GM23338 (cell line): ENCODE measurements around the gene PDE7B. TPM values are rescaled to one million over a fixed set of nuclear protein-coding genes. Genes with fewer than 3 reads are reported as not detected.
A peak's percentile ranks its signal among the peaks of the same experiment; 100 is the strongest.

Experiments used
- ATAC-seq: fragments of 200-7000 bp; cut with Tn5 transposase; 3 replicates; pipeline ENCODE4 v1.9.1; 2020
- DNase-seq: peaks from one replicate; pipeline ENCODE4 v3.0.0-alpha.2; 2015; ENCODE audit warnings: low spot score
- H2AFZ ChIP-seq: fragments of 200-600 bp; sonication (generic); 2 replicates; pipeline ENCODE4 v1.8.0; 2016; ENCODE audit warnings: antibody characterized with exemption, mild to moderate bottlenecking, moderate library complexity
- H3F3A ChIP-seq: fragments of 200-600 bp; sonication (generic); replicated peaks from 2 replicates; pipeline ENCODE4 v1.8.0; 2017; ENCODE audit warnings: antibody characterized with exemption, mixed run types, low read depth
- H3K27ac ChIP-seq: fragments of 200-600 bp; sonication (generic); 2 replicates; pipeline ENCODE4 v1.6.1; 2016; ENCODE audit warnings: low read depth
- H3K27me3 ChIP-seq: fragments of 200-600 bp; sonication (generic); 2 replicates; pipeline ENCODE4 v1.8.0; 2016; ENCODE audit warnings: mild to moderate bottlenecking, mixed run types, moderate library complexity; ENCODE audit not compliant: insufficient read depth
- H3K36me3 ChIP-seq: fragments of 200-600 bp; sonication (generic); 2 replicates; pipeline ENCODE4 v1.8.0; 2016; ENCODE audit warnings: mild to moderate bottlenecking; ENCODE audit not compliant: insufficient read depth
- H3K4me1 ChIP-seq: fragments of 200-600 bp; sonication (generic); 2 replicates; pipeline ENCODE4 v1.8.0; 2016; ENCODE audit warnings: mild to moderate bottlenecking, moderate library complexity; ENCODE audit not compliant: insufficient read depth
- H3K4me2 ChIP-seq: fragments of 200-600 bp; sonication (generic); 2 replicates; pipeline ENCODE4 v1.7.1; 2017; ENCODE audit warnings: mixed run types
- H3K4me3 ChIP-seq: fragments of 200-600 bp; sonication (generic); 2 replicates; pipeline ENCODE4 v1.6.1; 2016; ENCODE audit warnings: mixed run types
- H3K79me2 ChIP-seq: fragments of 200-600 bp; sonication (generic); replicated peaks from 2 replicates; pipeline ENCODE4 v1.8.0; 2017; ENCODE audit warnings: mild to moderate bottlenecking; ENCODE audit not compliant: insufficient read depth
- H3K9me2 ChIP-seq: fragments of 200-600 bp; sonication (generic); 2 replicates; pipeline ENCODE4 v1.8.0; 2017; ENCODE audit not compliant: insufficient read depth
- H4K20me1 ChIP-seq: fragments of 200-600 bp; sonication (generic); replicated peaks from 2 replicates; pipeline ENCODE4 v1.8.0; 2017; ENCODE audit warnings: mild to moderate bottlenecking; ENCODE audit not compliant: insufficient read depth
- H3K27ac Mint-ChIP-seq: 2 replicates; pipeline ENCODE4 v1.8.0; 2020; ENCODE audit warnings: inconsistent platforms, mild to moderate bottlenecking, moderate library complexity, mixed read lengths
- H3K27me3 Mint-ChIP-seq: 3 replicates; pipeline ENCODE4 v1.8.0; 2022; ENCODE audit warnings: low read depth, mild to moderate bottlenecking, moderate library complexity, mixed read lengths, inconsistent platforms; ENCODE audit not compliant: insufficient read depth, poor library complexity
- H3K36me3 Mint-ChIP-seq: 3 replicates; pipeline ENCODE4 v1.8.0; 2021; ENCODE audit warnings: low read depth, mild to moderate bottlenecking, inconsistent platforms, moderate library complexity, mixed read lengths
- H3K4me1 Mint-ChIP-seq: 3 replicates; pipeline ENCODE4 v1.8.0; 2020; ENCODE audit warnings: mild to moderate bottlenecking, inconsistent platforms, mixed read lengths
- H3K4me3 Mint-ChIP-seq: 3 replicates; pipeline ENCODE4 v1.8.0; 2021; ENCODE audit warnings: moderate library complexity, mild to moderate bottlenecking, inconsistent platforms, mixed read lengths
- H3K9me3 Mint-ChIP-seq: 3 replicates; pipeline ENCODE4 v1.8.0; 2020; ENCODE audit warnings: moderate library complexity, mild to moderate bottlenecking, inconsistent platforms, mixed read lengths
- EZH2phosphoT487 ChIP-seq: fragments of 200-600 bp; sonication (generic); IDR thresholded peaks from one replicate; pipeline ENCODE4 v1.8.1; 2018; ENCODE audit warnings: antibody characterized with exemption; ENCODE audit not compliant: unreplicated experiment
- JUNB ChIP-seq: IDR thresholded peaks from one replicate; pipeline ENCODE4 v1.6.1; 2016; ENCODE audit warnings: antibody characterized with exemption; ENCODE audit not compliant: unreplicated experiment
- STAT1 ChIP-seq: IDR thresholded peaks from one replicate; pipeline ENCODE4 v1.6.1; 2016; ENCODE audit warnings: antibody characterized with exemption; ENCODE audit not compliant: unreplicated experiment
- ZNF114 ChIP-seq: fragments of 250-450 bp; sonication (Bioruptor Pico); IDR thresholded peaks from 2 replicates; pipeline ENCODE4 v1.5.0; 2020; ENCODE audit warnings: mild to moderate bottlenecking, moderate library complexity
- polyA plus RNA-seq: library from polyadenylated mRNA; unstranded; fragments of >200 nt; fragmentation: Nextera tagmentation; extraction: Ambion mirVana; gene quantifications from 2 replicates; pipeline ENCODE4 v1.2.1, GENCODE V29; 2016
- total RNA-seq: library from RNA; depleted of rRNA; stranded (reverse); fragments of >200 nt; shearing (Covaris generic); gene quantifications from 2 replicates; pipeline ENCODE4 v1.2.3, GENCODE V29; 2014
- TF ChIP-seq, protein P1 (sequence below): fragments of 250-450 bp; sonication (Bioruptor Pico); IDR thresholded peaks from 2 replicates; pipeline ENCODE4 v1.5.0; 2020; ENCODE audit warnings: mild to moderate bottlenecking, moderate library complexity
- TF ChIP-seq, protein P2 (sequence below), 2 experiments: fragments of 200-600 bp in 1 of 2; sonication (generic) in 1 of 2; conservative IDR thresholded peaks; 2 replicates each; pipeline versions ENCODE4 v1.5.1 to v1.6.1; 2016 to 2017; ENCODE audit warnings: antibody characterized with exemption in 2 of 2, low read depth in 2 of 2, mild to moderate bottlenecking in 2 of 2, moderate library complexity in 1 of 2
- TF ChIP-seq, protein P3 (sequence below): IDR thresholded peaks from 2 replicates; pipeline ENCODE4 v1.6.1; 2016; ENCODE audit warnings: antibody characterized with exemption
- TF ChIP-seq, protein P4 (sequence below): IDR thresholded peaks from one replicate; pipeline ENCODE4 v1.6.1; 2018; ENCODE audit warnings: antibody characterized with exemption; ENCODE audit not compliant: unreplicated experiment

Gene PDE7B
- total and polyA plus RNA-seq, 2 experiments from 2014 or later: 0.07 TPM; not detected in 1

DNA sequence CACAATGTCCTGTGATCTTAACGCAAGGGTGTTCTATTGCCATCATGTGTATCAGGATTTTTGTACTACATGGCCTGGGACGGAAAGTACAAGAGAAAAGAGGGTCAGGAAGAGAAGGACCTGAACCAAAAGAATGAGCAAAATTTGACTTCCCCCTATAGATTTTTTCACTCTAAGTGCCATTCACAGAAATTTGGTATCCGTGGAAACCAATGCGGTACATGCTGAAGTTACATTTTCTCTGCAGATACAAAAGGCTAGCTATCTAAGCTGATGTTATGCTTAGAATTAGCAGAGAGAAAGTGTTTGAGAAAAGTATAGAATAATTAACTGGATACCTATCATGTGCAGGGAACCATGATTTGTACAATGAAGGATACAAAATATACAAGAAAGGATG, 12.4 kb upstream of the PDE7B start (continued):
- TF ChIP-seq, protein P1, sequence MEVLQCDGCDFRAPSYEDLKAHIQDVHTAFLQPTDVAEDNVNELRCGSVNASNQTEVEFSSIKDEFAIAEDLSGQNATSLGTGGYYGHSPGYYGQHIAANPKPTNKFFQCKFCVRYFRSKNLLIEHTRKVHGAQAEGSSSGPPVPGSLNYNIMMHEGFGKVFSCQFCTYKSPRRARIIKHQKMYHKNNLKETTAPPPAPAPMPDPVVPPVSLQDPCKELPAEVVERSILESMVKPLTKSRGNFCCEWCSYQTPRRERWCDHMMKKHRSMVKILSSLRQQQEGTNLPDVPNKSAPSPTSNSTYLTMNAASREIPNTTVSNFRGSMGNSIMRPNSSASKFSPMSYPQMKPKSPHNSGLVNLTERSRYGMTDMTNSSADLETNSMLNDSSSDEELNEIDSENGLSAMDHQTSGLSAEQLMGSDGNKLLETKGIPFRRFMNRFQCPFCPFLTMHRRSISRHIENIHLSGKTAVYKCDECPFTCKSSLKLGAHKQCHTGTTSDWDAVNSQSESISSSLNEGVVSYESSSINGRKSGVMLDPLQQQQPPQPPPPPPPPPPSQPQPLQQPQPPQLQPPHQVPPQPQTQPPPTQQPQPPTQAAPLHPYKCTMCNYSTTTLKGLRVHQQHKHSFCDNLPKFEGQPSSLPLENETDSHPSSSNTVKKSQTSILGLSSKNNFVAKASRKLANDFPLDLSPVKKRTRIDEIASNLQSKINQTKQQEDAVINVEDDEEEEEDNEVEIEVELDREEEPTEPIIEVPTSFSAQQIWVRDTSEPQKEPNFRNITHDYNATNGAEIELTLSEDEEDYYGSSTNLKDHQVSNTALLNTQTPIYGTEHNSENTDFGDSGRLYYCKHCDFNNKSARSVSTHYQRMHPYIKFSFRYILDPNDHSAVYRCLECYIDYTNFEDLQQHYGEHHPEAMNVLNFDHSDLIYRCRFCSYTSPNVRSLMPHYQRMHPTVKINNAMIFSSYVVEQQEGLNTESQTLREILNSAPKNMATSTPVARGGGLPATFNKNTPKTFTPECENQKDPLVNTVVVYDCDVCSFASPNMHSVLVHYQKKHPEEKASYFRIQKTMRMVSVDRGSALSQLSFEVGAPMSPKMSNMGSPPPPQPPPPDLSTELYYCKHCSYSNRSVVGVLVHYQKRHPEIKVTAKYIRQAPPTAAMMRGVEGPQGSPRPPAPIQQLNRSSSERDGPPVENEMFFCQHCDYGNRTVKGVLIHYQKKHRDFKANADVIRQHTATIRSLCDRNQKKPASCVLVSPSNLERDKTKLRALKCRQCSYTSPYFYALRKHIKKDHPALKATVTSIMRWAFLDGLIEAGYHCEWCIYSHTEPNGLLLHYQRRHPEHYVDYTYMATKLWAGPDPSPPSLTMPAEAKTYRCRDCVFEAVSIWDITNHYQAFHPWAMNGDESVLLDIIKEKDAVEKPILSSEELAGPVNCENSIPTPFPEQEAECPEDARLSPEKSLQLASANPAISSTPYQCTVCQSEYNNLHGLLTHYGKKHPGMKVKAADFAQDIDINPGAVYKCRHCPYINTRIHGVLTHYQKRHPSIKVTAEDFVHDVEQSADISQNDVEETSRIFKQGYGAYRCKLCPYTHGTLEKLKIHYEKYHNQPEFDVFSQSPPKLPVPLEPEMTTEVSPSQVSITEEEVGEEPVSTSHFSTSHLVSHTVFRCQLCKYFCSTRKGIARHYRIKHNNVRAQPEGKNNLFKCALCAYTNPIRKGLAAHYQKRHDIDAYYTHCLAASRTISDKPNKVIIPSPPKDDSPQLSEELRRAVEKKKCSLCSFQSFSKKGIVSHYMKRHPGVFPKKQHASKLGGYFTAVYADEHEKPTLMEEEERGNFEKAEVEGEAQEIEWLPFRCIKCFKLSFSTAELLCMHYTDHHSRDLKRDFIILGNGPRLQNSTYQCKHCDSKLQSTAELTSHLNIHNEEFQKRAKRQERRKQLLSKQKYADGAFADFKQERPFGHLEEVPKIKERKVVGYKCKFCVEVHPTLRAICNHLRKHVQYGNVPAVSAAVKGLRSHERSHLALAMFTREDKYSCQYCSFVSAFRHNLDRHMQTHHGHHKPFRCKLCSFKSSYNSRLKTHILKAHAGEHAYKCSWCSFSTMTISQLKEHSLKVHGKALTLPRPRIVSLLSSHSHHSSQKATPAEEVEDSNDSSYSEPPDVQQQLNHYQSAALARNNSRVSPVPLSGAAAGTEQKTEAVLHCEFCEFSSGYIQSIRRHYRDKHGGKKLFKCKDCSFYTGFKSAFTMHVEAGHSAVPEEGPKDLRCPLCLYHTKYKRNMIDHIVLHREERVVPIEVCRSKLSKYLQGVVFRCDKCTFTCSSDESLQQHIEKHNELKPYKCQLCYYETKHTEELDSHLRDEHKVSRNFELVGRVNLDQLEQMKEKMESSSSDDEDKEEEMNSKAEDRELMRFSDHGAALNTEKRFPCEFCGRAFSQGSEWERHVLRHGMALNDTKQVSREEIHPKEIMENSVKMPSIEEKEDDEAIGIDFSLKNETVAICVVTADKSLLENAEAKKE (CRISPR knock-in tag): no peak
- TF ChIP-seq JUNB (no peak), ZNF114 (no peak)
- TF ChIP-seq, protein P2, sequence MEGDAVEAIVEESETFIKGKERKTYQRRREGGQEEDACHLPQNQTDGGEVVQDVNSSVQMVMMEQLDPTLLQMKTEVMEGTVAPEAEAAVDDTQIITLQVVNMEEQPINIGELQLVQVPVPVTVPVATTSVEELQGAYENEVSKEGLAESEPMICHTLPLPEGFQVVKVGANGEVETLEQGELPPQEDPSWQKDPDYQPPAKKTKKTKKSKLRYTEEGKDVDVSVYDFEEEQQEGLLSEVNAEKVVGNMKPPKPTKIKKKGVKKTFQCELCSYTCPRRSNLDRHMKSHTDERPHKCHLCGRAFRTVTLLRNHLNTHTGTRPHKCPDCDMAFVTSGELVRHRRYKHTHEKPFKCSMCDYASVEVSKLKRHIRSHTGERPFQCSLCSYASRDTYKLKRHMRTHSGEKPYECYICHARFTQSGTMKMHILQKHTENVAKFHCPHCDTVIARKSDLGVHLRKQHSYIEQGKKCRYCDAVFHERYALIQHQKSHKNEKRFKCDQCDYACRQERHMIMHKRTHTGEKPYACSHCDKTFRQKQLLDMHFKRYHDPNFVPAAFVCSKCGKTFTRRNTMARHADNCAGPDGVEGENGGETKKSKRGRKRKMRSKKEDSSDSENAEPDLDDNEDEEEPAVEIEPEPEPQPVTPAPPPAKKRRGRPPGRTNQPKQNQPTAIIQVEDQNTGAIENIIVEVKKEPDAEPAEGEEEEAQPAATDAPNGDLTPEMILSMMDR (conservative IDR thresholded peaks at IDR 0.05; ENCODE audit: low read depth in 2 of 2): no peak

DNA sequence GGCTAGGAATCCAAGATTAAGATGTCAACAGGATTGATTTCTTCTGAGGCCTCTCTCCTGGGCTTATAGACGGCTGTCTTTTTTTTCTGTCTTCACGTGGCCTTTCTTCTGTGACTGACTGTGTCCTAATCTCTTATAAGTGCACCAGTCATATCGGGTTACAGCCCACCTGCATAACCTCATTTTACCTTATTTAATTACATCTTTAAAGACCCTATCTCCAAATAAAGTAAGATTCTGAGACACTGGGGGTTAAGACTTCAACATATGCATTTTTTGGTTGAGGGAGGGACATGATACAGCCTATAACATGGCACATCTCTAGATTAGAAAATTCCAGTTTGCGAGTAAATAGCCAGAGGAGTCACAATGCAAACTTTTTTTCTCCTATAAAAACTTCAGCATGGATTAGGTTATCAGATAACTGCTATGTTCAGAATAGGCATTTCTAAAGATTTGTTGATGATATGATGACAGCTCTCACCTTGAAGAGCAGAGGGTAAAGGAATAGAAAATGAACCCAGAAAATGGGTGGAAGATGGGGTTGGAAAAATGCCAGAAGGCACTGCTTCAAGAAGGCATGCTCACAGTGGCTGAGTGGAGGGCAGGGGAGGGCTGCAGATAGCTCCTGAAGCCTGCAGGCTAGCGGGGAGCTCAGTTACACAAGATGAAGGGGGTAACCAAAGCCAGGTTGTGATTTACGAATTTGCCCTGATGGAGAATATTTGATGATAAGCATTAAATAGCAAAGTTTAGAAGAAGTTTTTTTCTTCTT, 8.7 kb upstream of the PDE7B start:
- H3K27ac Mint-ChIP-seq: no peak overlapping the region
- no peaks in the 10 kb centered on the region for H3K79me2 ChIP-seq
- no peaks in the 10 kb centered on the region for H4K20me1 ChIP-seq
- H3K4me1 ChIP-seq: 0 out of 2 replicates have a peak, but pooled peaks cover 7% of the 10 kb centered on the region
- ATAC-seq (peak; percentile 41; the same call in 2 of the 3 replicates), DNase-seq (no peak)
- no peaks in the 10 kb centered on the region for H3K27me3 ChIP-seq
- no peaks in the 10 kb centered on the region for H3F3A ChIP-seq
- H3K36me3 ChIP-seq: no peaks in the 10 kb centered on the region
- H3K27me3 Mint-ChIP-seq: no peaks in the 10 kb centered on the region
- no peak overlapping the region for H3K27ac ChIP-seq
- no peak overlapping the region for H3K4me3 ChIP-seq
- H3K4me1 Mint-ChIP-seq: peaks cover 11% of the 10 kb centered on the region; the same call in 2 of the 3 replicates
- H3K9me3 Mint-ChIP-seq: no peaks in the 10 kb centered on the region
- no peak overlapping the region for H2AFZ ChIP-seq
- no peak overlapping the region for H3K4me2 ChIP-seq
- no peaks in the 10 kb centered on the region for H3K9me2 ChIP-seq
- no peak overlapping the region for H3K4me3 Mint-ChIP-seq
- H3K36me3 Mint-ChIP-seq: no peaks in the 10 kb centered on the region
- TF ChIP-seq STAT1: no peak
- TF ChIP-seq, protein P3, sequence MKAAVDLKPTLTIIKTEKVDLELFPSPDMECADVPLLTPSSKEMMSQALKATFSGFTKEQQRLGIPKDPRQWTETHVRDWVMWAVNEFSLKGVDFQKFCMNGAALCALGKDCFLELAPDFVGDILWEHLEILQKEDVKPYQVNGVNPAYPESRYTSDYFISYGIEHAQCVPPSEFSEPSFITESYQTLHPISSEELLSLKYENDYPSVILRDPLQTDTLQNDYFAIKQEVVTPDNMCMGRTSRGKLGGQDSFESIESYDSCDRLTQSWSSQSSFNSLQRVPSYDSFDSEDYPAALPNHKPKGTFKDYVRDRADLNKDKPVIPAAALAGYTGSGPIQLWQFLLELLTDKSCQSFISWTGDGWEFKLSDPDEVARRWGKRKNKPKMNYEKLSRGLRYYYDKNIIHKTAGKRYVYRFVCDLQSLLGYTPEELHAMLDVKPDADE: no peak
- no peak for TF ChIP-seq EZH2phosphoT487
- TF ChIP-seq, protein P2 (conservative IDR thresholded peaks at IDR 0.05; ENCODE audit: low read depth in 2 of 2): no peak
- TF ChIP-seq, protein P4, sequence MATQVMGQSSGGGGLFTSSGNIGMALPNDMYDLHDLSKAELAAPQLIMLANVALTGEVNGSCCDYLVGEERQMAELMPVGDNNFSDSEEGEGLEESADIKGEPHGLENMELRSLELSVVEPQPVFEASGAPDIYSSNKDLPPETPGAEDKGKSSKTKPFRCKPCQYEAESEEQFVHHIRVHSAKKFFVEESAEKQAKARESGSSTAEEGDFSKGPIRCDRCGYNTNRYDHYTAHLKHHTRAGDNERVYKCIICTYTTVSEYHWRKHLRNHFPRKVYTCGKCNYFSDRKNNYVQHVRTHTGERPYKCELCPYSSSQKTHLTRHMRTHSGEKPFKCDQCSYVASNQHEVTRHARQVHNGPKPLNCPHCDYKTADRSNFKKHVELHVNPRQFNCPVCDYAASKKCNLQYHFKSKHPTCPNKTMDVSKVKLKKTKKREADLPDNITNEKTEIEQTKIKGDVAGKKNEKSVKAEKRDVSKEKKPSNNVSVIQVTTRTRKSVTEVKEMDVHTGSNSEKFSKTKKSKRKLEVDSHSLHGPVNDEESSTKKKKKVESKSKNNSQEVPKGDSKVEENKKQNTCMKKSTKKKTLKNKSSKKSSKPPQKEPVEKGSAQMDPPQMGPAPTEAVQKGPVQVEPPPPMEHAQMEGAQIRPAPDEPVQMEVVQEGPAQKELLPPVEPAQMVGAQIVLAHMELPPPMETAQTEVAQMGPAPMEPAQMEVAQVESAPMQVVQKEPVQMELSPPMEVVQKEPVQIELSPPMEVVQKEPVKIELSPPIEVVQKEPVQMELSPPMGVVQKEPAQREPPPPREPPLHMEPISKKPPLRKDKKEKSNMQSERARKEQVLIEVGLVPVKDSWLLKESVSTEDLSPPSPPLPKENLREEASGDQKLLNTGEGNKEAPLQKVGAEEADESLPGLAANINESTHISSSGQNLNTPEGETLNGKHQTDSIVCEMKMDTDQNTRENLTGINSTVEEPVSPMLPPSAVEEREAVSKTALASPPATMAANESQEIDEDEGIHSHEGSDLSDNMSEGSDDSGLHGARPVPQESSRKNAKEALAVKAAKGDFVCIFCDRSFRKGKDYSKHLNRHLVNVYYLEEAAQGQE: no peak
- TF ChIP-seq JUNB: no peak
- TF ChIP-seq ZNF114: no peak
